ENCODE data around the gene CLDN1.
"Not testable (repeated sequence)": the region's sequence is repeated elsewhere in the genome, so short reads cannot be mapped to it uniquely, and the experiment has no call there.

CLDN1 gene

DNA sequence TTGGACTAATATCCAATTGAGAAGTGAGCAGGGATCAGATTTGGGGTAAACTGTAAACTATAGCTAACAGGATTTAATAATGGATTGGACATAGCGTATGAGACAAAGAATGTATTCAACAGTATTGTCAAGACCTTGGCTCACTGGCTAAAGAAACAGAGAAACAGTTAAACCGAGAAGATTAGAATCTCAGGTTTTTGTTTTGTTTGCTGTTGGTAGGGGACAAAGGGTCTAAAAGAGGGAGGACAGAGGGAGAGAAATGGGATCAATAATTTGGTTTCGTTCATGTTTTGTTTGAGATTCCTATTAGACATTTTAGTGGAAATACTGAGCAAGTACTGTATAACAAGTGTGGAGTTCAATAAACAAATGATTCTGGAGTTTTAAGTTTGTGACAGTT, 28.6 kb downstream of the CLDN1 start:
- no peak for DNase-seq (ENCODE audit: low read depth in 3 of 3)

DNA sequence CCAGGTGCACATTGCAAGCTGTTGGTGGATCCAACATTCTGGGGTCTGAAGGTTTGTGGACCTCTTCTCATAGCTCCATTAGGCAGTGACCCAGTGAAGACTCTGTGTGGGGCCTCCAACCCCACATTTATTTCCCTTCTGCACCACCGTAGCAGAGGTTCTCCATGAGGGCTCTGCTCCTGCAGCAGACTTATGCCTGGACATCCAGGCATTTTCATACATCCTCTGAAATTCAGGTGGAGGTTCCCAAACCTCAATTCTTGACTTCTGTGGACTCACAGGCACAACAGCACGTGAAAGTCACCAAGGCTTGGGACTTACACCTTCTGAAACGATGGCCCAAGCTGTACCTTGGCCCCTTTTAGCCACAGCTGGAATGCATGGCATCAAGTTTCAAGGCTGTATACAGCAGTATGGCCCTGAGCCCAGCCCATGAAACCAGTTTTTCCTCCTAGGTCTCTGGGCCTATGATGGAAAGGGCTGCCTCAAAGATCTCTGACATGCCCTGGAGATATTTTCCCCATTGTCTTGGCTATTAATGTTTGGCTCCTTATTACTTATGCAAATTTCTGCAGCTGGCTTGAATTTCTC, 30.2 kb downstream of the CLDN1 start:
- no peak for DNase-seq (ENCODE audit: low read depth in 3 of 3)

- DNase-seq (ENCODE audit: low read depth in 3 of 3): no peak
Observed at GRCh38 chr3:190289989-190290388, 32.3 kb downstream of the CLDN1 start.

DNA sequence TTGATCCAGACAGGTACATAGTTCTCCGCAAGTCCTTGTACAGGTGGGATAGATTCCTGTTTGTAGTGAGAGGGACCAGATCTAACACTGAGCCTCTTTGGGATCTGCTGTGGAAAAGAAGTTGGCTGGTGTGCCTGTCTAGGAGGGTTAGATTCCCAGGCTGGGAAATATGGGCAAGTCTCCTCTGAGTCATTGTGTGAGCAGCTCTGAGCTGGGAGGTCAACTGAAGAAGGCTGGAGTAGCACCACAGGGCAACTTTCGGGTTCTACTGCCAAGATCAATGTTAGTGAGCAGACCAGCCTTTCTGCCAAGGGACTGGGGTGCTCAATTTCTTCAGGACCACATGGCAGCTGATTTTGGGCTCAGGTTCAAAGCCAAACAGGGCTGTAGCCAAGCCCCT, 33.4 kb downstream of the CLDN1 start:
- DNase-seq (ENCODE audit: low read depth in 3 of 3): no peak

GRCh38 chr3:190286014-190286413, 36.2 kb downstream of the CLDN1 start:
- DNase-seq (ENCODE audit: low read depth in 3 of 3): no peak

DNA sequence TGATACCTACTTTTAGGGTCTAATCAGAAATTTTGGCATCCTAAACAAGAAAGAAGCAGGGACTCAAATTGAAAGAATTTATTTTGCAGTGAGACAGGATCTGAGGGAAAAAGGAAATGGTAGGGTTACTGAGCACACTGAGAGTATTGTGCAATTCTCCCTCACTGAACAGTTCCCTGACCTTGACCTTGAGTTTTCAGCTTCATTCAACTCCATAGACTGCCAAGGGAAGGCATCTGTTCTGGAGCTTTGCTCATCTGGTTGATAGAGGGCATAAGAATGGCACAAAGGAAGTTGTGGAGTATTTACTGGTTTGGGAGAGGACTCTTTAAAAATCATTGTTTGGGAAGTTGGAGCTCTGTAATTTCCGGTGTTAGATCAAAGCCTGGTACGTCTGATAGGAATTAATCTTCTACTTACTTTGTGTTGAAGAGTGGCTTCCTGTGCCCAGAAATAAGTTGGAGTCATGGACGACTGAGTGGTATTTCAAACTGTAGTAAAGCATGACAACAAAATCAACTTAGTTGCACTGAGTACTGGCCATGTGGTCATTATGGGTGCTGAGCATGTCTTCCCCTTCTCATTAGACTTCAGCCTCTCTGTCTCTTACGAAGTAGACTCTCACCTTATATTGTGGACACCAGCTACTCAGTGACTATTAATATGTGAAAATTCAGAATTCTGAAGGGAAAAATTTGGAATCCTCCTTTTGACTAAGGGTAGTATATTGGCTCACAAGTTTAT, 40.8 kb downstream of the CLDN1 start:
- DNase-seq (ENCODE audit: low read depth in 3 of 3): no peak

- DNase-seq (ENCODE audit: low read depth in 3 of 3): no peak
Observed at GRCh38 chr3:190279690-190280089, 42.6 kb downstream of the CLDN1 start.

- DNase-seq (ENCODE audit: low read depth in 3 of 3): no peak
Observed at GRCh38 chr3:190272747-190273146, 49.5 kb downstream of the CLDN1 start.

- no peak for DNase-seq (ENCODE audit: low read depth in 3 of 3)
Observed at GRCh38 chr3:190269101-190269500, 53.1 kb downstream of the CLDN1 start.

DNA sequence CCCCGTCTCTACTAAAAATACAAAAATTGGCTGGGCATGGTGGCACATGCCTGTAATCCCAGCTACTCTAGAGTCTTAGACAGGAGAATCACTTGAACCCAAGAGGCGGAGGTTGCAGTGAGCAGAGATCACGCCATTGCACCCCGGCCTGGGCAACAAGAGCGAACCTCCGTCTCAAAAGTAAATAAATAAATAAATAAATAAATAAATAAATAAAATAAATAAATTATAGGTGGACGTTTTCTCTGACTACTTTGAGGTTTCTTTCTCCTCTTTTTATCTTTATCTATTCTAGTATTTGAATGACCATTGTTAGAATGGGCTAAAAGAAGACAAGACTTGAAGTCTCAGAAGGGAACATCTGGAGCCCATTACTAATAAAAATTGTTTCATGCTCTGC, 54.8 kb downstream of the CLDN1 start:
- not testable (repeated sequence) for DNase-seq (ENCODE audit: low read depth in 3 of 3)

DNA sequence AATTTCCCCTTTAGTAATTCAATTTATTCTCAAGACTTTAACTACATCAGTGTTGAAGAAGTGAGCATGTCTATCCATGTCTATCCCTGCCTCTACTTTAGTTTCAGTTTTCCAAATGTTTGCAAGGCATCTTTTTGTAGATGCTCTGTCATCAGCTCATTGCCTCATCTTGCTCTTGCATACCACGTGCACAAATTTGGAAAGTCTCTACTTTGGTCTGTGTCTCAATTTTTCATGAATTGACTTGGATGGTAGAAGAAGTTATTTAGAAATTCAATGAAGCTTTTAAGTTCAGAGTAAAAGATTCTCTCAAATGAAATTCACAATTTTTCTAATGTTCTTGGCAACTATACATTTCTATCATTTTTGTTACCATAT, 55.3 kb downstream of the CLDN1 start:
- no peak for DNase-seq (ENCODE audit: low read depth in 3 of 3)

DNA sequence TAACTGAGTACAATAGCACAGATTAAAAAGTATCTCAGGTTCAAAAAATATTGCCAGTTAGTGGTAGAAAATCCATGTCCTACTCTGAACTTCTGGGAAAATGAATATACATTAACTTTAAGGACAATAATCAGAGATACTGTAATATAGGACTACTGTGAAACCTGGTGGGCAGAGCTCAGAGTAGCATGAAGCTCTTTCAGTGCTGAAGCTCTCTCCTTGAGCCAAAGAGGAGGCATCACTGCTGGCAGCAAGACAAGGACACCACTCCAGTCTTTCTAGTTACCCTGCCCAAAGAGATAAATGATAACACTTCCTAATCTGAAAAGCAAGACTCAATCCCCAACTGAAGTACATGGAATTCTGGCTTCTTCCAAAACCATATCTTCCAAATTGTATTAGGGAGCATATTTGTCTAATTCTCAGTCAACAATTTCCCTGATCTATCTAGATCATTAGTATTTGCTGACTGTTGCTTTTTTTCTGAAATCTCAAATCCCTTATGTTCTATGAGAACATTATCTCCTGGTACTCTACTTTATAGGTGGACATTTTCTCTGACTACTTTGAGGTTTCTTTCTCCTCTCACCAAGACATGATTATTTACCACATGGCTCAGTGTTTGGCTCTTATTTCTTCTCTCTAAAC, 55.9 kb downstream of the CLDN1 start:
- no peak for DNase-seq (ENCODE audit: low read depth in 3 of 3)

DNA sequence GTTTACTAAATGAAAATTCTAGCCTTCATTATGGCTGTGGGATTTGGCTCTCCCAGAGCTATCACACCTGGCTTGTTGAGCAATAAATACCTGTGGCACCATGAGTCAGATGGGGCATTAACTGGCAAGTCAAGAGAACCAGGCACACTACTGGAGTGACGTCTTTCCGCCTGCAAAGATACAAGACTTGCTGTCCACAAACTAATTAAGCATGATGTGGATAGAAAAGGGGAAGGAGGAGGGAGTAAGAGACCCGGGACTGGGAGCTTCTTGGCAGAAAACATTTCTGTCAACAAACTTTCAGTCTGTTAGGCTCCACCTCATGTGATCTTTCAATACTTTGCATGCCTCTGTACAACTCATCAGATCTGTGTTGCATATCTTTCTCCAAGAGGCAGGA, 56.5 kb downstream of the CLDN1 start:
- DNase-seq (ENCODE audit: low read depth in 3 of 3): no peak

- DNase-seq (ENCODE audit: low read depth in 3 of 3): no peak
Observed at GRCh38 chr3:190265126-190265525, 57.1 kb downstream of the CLDN1 start.

DNA sequence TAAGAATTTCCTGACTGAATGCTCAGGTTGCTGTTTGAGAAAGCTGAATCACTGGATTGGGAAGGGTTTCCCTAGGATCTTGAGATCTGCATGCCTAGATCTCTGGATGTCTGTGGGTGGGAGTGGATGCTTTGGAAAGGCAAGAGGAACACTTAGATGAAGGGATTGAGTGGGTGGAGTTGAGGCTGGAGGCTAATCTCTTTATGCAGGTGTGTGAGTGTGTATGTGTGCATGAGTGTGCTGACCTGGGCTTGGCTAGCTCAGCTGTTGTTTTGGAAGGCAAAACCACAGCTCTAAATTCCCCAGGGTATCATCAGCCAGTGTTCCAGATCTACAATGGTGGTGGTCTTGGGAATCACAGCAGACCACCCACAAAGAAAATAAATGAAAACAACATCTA, 60.5 kb downstream of the CLDN1 start:
- DNase-seq (ENCODE audit: low read depth in 3 of 3): no peak

- DNase-seq (ENCODE audit: low read depth in 3 of 3): no peak
Observed at GRCh38 chr3:190261015-190261414, 61.2 kb downstream of the CLDN1 start.

DNA sequence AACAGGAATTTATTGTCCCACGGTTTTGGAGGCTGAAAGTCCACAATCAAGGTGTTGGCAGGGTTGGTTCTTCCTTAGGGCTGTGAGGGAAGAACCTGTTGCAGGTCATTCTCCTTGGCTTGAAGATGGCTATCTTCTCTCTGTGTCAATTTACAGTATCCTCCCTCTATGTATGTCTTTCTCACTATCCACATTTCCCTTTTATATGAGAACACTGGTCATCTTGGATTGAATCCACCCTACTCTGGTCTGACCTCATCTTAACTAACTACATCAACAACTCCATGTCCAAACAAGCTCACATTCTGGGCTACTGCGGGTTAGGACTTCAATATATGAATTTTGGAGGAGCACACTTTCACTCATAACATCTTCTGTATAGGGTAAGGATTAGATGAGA, 61.9 kb downstream of the CLDN1 start:
- DNase-seq (ENCODE audit: low read depth in 3 of 3): no peak

DNA sequence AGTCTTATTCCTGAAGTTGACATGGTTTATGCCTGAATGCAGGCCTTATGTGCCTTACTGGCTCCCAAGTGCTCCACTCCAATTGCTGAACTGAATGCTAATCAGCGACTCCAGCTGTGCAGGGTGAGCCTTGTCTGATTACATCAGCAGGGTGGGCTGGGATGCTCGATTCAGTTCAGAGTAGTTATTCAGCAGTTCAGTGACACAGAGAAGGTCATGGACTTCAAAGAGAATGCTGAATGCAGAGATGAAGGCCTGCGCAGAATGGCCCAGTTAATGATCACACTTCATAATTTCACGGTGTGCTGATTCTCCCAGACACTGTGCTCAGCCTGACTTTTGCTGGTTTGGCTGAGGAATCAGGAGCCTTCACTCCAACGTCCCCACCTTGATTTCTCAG, 63.6 kb downstream of the CLDN1 start:
- DNase-seq (ENCODE audit: low read depth in 3 of 3): no peak
